ENCODE data around the gene SETD5. TPM values are rescaled to one million over a fixed set of nuclear protein-coding genes. Genes with fewer than 3 reads are reported as not detected.

SETD5 gene
- 52.8 TPM for total RNA-seq

GRCh38 chr3:9397332-9397905 lies at the start of gene SETD5:
SETD5 (plus strand) TSS chr3:9397615; CDS start chr3:9428939, 31,324 bp downstream.
- DNase-seq (ENCODE audit: low read depth in 2 of 3, low spot score in 2 of 3), result peak; percentile 93 to 98 (median 97)

GRCh38 chr3:9347887-9348286 lies 49.5 kb upstream of the SETD5 start:
- no peak for DNase-seq (ENCODE audit: low read depth in 2 of 3, low spot score in 2 of 3)

- no peak for DNase-seq (ENCODE audit: low read depth in 2 of 3, low spot score in 2 of 3)
Measured at GRCh38 chr3:9349321-9350117, 47.9 kb upstream of the SETD5 start.

GRCh38 chr3:9351709-9352126 lies 45.7 kb upstream of the SETD5 start:
- no peak for DNase-seq (ENCODE audit: low read depth in 2 of 3, low spot score in 2 of 3)

GRCh38 chr3:9352917-9353752 lies 44.3 kb upstream of the SETD5 start:
- peak; percentile 26 to 74 (median 59) for DNase-seq (ENCODE audit: low read depth in 2 of 3, low spot score in 2 of 3)

- no peak for DNase-seq (ENCODE audit: low read depth in 2 of 3, low spot score in 2 of 3)
Measured at GRCh38 chr3:9361691-9362388, 35.6 kb upstream of the SETD5 start.

GRCh38 chr3:9362731-9363530 lies 34.5 kb upstream of the SETD5 start, which contains the start of gene THUMPD3:
THUMPD3 (plus strand) TSS chr3:9363054; CDS start chr3:9365069, 2,015 bp downstream.
- peak; percentile 73 to 97 (median 97) for DNase-seq (ENCODE audit: low read depth in 2 of 3, low spot score in 2 of 3)

GRCh38 chr3:9369508-9369907 lies 27.9 kb upstream of the SETD5 start:
- no peak for DNase-seq (ENCODE audit: low read depth in 2 of 3, low spot score in 2 of 3)

- peak in 2 of 3 donors; percentile 49 to 73 for DNase-seq (ENCODE audit: low read depth in 2 of 3, low spot score in 2 of 3)
Measured at GRCh38 chr3:9373465-9373864, 23.9 kb upstream of the SETD5 start.

- no peak for DNase-seq (ENCODE audit: low read depth in 2 of 3, low spot score in 2 of 3)
Measured at GRCh38 chr3:9377981-9378380, 19.4 kb upstream of the SETD5 start.

GRCh38 chr3:9379327-9379726 lies 18.1 kb upstream of the SETD5 start:
- DNase-seq (ENCODE audit: low read depth in 2 of 3, low spot score in 2 of 3), result no peak

GRCh38 chr3:9380014-9380413 lies 17.4 kb upstream of the SETD5 start:
- no peak for DNase-seq (ENCODE audit: low read depth in 2 of 3, low spot score in 2 of 3)

- DNase-seq (ENCODE audit: low read depth in 2 of 3, low spot score in 2 of 3), result no peak
Measured at GRCh38 chr3:9384141-9384828, 13.1 kb upstream of the SETD5 start.

- DNase-seq (ENCODE audit: low read depth in 2 of 3, low spot score in 2 of 3), result no peak
Measured at GRCh38 chr3:9385187-9386077, 12.0 kb upstream of the SETD5 start.

GRCh38 chr3:9386078-9386459 lies 11.3 kb upstream of the SETD5 start:
- DNase-seq (ENCODE audit: low read depth in 2 of 3, low spot score in 2 of 3), result no peak

GRCh38 chr3:9386501-9387321 lies 10.7 kb upstream of the SETD5 start:
- no peak for DNase-seq (ENCODE audit: low read depth in 2 of 3, low spot score in 2 of 3)

- no peak for DNase-seq (ENCODE audit: low read depth in 2 of 3, low spot score in 2 of 3)
Measured at GRCh38 chr3:9387322-9387655, 10.1 kb upstream of the SETD5 start.

- no peak for DNase-seq (ENCODE audit: low read depth in 2 of 3, low spot score in 2 of 3)
Measured at GRCh38 chr3:9388142-9388541, 9.3 kb upstream of the SETD5 start.

All from hematopoietic multipotent progenitor cell (in vitro differentiated cells).